Measurements from ENCODE around the gene CAMK2A.

CAMK2A gene

GRCh38 chr5:150298701-150299451 lies 9.3 kb upstream of the CAMK2A start:
- no peak for DNase-seq

DNA sequence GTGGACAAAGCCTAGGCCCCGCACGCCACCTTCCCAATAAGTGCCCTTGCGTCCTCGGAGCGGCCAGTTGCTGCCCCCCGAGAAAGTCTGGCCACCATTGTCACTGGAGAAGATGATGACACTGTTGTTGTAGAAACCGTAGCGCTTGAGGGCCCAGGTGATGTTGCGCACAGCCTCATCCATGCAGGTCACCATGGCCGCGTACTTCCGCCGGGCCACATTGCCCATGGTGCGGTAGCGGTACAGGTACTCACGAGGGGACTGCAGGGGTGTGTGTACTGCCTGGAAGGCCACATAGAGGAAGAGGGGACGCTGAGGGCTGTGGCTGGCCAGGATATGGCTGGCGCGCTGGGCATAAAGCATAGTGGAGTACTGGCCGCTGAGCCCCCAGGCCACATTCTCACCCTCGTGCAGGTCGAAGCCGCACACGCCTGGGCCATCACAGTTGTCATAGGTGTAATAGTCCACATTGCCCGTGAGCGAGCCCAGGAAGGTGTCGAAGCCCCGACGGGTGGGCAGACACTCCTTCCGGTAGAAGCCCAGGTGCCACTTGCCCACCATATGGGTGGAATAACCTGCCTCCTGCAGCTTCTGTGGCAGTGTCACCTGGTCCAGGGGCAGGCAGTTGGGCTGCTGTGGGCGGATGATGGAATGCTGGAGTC lies 8.5 kb upstream of the CAMK2A start:
- DNase-seq, result no peak

DNA sequence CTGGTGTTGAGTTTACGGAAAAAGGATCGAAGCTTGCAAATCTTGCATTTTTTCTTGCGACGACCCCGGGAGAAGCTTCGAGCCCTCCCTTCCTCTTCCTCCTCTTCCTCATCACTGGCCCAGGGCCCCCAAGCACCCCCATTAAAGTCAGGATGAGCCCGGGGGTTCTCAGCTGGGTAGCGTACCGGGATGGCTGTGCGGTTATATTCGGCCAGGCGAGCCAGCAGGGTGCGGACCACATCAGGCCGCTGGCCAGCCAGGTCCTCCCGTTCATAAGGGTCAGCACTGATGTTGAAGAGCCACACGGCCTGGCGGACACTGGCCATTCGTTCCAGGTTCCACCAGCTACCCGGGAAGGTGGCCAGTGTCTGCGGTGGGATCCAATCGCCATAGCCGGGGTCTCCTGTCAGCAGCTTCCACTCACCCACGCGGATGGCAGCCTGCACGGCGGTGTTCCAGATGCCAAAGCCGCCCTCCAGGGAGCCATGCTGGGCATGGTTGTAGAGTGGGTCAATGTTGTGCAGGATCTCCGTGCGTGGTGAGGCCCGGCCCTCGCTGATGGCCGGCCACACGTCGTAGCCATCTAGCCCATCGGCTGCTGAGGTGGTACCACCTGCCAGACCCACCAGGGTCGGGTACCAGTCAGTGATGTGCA lies 7.8 kb upstream of the CAMK2A start:
- DNase-seq, result no peak

GRCh38 chr5:150296496-150296895 lies 6.9 kb upstream of the CAMK2A start:
- DNase-seq, result no peak

GRCh38 chr5:150295741-150296486 lies 6.3 kb upstream of the CAMK2A start:
- DNase-seq, result no peak

- DNase-seq, result no peak
These were observed 5.6 kb upstream of the CAMK2A start for GRCh38 chr5:150295172-150295634.

DNA sequence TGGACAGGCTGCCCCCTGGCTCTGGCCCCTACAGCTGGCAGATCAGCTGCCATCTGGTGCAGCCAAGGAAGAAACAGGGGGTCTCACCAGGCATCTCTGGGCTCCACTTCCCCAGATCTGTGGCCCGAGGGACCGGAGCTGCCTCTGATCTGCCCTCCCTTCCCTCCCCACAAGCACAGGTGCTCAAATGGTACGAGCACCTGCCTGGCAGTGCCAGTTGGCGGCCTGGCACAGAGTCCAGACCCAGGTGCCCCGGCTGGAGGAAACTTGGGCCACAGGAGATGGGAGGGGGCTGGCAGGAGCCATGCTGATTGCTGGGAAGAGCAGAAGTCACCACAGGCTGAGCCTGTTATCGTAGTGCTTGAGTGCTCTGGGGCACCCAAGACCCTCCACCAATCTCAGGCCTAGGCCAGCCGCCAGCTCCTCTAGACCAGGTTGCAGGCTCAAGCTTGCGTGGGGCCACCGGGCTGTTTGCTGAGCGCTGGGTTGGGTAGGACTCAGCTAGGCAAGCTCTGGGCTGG lies 5.0 kb upstream of the CAMK2A start:
- DNase-seq, result no peak

- no peak for DNase-seq
These were observed 3.7 kb upstream of the CAMK2A start for GRCh38 chr5:150293091-150293941.

DNA sequence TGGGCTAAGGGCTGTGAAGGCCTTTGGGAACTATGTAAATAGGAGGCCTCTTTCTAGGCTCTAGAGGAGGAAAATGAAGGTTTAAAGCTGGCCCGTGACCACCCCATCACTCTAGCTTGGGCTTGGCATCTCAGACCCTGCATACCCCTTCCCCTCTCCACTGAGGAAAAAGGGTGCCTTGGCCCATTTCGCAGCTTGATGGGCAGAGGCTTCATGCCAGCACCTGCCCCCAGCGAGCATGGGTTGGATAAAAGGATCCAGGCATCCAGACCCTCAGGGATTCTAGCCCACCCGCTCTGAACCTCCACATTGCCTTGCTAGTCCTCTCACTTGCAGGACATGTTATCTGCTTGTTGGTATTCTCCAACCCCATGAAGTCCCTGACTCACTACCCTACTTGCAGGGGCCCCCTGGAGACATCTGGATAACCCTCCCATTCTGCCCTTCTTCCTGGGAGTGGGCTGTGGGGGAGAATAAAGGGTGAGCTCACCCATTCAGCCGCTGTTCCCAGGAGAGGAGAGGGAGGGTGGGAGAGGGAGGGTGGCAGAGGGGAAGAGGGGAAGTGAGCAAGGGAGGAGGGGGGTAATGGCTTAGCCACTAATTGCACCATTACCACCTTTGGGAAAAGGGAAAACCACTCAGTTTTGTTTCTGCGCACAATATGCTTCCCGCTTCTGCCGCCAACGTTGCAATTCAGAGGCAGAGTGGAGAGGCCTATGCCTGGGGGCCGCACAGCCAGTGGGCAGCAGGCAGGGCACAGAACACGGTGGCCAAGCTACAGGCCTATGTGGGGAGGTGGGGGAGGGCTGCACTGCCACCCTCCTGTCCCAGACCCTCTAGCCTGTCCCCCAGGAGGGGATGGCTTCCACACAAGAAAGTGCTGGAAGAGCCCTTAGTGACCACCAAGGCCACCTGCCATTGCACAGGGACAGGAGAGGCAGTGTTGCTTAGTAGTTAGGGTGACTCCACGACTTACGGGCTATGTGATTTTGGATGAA lies 2.1 kb upstream of the CAMK2A start:
- no peak for DNase-seq

- no peak for DNase-seq
These were observed 782 bp downstream of the CAMK2A start for GRCh38 chr5:150288791-150289190.

DNA sequence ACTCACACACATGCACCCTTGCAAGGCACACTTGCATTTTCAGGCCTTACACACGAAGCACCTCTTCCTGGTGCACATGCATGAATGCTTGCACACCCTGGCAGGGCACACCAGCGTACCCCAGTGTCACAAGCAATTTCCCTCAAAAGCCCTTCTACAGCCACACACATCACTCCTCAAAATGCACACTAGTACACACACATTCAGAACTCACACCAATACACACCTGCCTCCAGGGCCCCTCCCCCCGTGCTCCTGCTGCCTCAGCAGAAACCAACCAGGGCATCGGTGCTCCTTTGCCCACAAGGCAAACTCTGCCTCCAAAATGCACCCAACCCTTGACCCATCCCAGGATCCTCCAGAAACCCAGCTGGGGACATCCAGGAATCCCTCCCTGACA lies 1.2 kb downstream of the CAMK2A start:
- no peak for DNase-seq

- no peak for DNase-seq
These were observed 2.8 kb downstream of the CAMK2A start for GRCh38 chr5:150286820-150287219.

DNA sequence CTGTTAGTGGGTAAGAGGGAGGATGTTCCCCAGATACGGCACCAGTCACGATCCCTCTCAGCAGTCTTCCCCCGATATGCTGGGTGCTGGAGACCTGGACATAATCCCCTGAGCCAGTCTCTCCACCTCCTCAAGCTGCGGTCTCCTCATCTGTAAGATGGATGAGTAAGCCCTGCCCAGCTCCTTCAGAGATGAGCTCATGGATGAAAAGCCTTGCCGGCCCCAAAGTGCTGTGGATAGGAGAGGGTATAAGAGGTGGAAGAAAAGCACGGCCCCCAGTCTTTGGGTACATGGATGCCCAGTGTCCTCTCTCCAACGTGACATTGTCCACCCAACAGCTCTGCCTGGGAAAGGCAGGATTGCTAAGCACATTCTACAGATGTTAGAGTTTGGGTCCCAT lies 4.5 kb downstream of the CAMK2A start:
- DNase-seq, result no peak

DNA sequence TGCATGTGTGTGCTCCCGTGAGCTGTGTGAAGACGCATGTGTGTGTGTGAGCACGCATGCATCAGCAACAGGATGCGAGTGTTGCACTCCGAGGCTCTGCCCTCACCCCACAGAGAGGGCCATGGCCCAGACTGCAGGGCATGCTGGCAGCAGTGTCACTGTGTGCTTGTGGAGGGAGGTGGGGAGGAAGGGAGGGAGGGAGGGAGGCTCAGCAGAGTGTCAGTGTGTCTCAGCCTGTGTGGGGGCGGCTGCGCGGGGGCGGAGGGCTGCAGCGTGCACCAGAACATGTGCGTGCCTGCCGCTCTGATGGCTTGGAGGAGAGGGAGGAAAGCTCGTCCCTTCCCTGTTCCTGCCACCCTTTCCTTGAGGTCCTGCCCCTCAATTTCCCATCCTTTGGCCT lies 5.3 kb downstream of the CAMK2A start:
- no peak for DNase-seq

DNA sequence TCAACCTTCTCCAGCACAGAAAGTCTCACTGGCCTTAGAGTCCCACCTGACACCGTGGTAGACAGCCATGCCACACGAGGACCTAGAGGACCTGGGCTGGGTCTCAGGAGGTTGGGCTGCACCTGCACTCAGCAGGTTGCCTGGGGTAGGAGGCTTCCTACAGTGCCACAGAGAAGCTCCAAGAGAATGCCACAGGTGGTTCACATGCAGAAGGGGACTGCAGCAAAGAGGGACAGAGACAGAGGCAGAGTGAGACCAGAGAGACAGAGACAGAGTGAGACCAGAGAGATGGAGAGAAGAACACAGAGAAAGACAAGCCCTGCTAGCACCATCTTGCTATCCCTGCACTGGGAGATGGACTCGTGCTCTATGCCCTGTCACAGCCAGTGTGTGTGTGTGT lies 5.7 kb downstream of the CAMK2A start:
- DNase-seq, result no peak

DNA sequence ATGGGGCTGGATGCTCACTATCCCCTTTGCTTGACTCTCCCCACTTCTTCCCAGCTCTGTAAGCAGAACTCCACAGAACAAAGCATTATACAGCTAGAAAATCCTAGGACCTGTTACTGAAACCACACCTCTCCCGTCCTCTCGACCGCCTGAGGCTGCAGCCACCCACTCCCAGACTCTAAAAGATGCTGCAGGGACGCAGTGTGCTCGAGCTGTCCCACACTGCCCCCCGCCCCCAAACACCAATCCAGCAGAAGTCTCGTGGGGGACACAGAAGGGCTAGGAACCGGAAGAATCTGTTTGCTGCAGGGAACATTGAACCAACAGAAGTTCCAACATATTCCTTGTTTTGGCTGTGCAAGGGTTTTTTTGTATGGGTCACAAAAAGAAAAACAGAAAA lies 7.6 kb downstream of the CAMK2A start:
- DNase-seq, result no peak

GRCh38 chr5:150279330-150280020 lies 10.1 kb downstream of the CAMK2A start:
- no peak for DNase-seq

GRCh38 chr5:150278916-150279315 lies 10.7 kb downstream of the CAMK2A start:
- no peak for DNase-seq

- DNase-seq, result no peak
These were observed 11.4 kb downstream of the CAMK2A start for GRCh38 chr5:150278046-150278730.

DNA sequence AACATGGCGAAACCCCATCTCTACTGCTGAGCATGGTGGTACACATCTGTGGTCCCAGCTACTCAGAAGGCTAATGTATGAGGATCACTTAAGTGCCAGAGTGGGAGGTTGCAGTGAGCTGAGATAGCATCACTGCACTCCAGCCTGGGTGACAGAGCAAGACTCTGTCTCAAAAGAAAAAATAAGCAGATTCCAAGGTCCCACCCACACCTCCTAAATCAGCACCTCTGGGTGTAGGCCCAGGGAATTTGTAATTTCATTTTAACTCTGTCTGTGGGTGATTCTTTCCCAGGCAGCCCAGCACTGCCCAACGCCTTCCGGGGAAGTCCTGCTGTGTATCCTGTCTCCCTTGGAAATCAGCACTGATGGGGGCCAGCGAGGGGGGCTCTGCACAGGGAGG lies 12.5 kb downstream of the CAMK2A start:
- no peak for DNase-seq

Data from NCI-H2081 treated with DMSO at 0.1 percent for 48 hours (cell line).